ENCODE measurements around the gene CALM3. TPM values are rescaled to one million over a fixed set of nuclear protein-coding genes. Genes with fewer than 3 reads are reported as not detected.
A peak's percentile ranks its signal among the peaks of the same experiment; 100 is the strongest.

The CALM3 gene
- polyA plus RNA-seq, 1 of the 3 experiments (the other 2 are of a cell fraction) = 495 TPM

- Histone ChIP-seq H3F3A (replicated peaks; ENCODE audit: insufficient read depth) (peaks cover 4% of the 10 kb centered on the region), H3K9me2 (no peaks in the 10 kb centered on the region), H2AFZ (ENCODE audit: low read depth) (no peak overlapping the region), H3K27ac (ENCODE audit: low read depth in 2 of 2, low read length in 1 of 2) (no peak overlapping the region; a peak in 1 of 4 replicates), H3K36me3 (replicated peaks in 1 of 2; ENCODE audit: control insufficient read depth in 1 of 2, insufficient read depth in 2 of 2, low read length in 1 of 2) (peaks cover 19 to 53% of the 10 kb centered on the region in 2 experiments), H3K4me1 (ENCODE audit: control insufficient read depth in 1 of 2, insufficient read depth in 2 of 2, low read depth in 1 of 2, low read length in 1 of 2) (peaks cover 8 to 36% of the 10 kb centered on the region in 2 experiments), H3K4me3 (ENCODE audit: low read depth in 2 of 2, low read length in 1 of 2) (no peak overlapping the region; a peak in 1 of 4 replicates), H3K9ac (no peak overlapping the region), H4K20me1 (ENCODE audit: insufficient read depth) (peaks cover 24% of the 10 kb centered on the region), H3K27me3 (ENCODE audit: insufficient read depth) (no peaks in the 10 kb centered on the region), H3K4me2 (no peak overlapping the region), H3K9me3 (no peaks in the 10 kb centered on the region), H3K79me2 (ENCODE audit: insufficient read depth) (peaks cover 31% of the 10 kb centered on the region)
- WGBS (ENCODE audit: low lambda C conversion rate) = 88% methylated on average over 21 of the region's 27 CpGs
- ChIA-PET CTCF (interaction anchor here (0.6 to 23.7 kb wide), 2 partner anchors 55 to 118 kb away, joined by 3 to 471 read pairs; partner anchors contain the start of gene DACT3), POLR2A (interaction anchor here (2.7 kb wide), 1 partner anchor 22 kb away, joined by 8 read pairs; no protein-coding TSS in a partner anchor)
- peak; percentile 5 for DNase-seq
- TF ChIP-seq, protein P1, sequence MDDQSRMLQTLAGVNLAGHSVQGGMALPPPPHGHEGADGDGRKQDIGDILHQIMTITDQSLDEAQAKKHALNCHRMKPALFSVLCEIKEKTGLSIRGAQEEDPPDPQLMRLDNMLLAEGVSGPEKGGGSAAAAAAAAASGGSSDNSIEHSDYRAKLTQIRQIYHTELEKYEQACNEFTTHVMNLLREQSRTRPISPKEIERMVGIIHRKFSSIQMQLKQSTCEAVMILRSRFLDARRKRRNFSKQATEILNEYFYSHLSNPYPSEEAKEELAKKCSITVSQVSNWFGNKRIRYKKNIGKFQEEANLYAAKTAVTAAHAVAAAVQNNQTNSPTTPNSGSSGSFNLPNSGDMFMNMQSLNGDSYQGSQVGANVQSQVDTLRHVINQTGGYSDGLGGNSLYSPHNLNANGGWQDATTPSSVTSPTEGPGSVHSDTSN (IDR thresholded peaks at IDR 0.05) = no peak
- no peak for TF ChIP-seq RAD21 (IDR thresholded peaks at IDR 0.05; ENCODE audit: low read length)
- TF ChIP-seq JUND (IDR thresholded peaks at IDR 0.05) = no peak
- TF ChIP-seq, protein P2, sequence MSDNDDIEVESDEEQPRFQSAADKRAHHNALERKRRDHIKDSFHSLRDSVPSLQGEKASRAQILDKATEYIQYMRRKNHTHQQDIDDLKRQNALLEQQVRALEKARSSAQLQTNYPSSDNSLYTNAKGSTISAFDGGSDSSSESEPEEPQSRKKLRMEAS (IDR thresholded peaks at IDR 0.05; ENCODE audit: low read depth) = no peak
- TF ChIP-seq NRF1 (IDR thresholded peaks at IDR 0.05; ENCODE audit: low read depth, low read length) = no peak
- TF ChIP-seq GATA2 (CRISPR knock-in tag; IDR thresholded peaks at IDR 0.05) = no peak
- TF ChIP-seq RFX5 (IDR thresholded peaks at IDR 0.05; ENCODE audit: low read length) = no peak
- no peak for TF ChIP-seq SIN3A (IDR thresholded peaks at IDR 0.05; ENCODE audit: borderline replicate concordance, low read depth, low read length)
- TF ChIP-seq MXI1 (IDR thresholded peaks at IDR 0.05; ENCODE audit: low read depth, low read length) = no peak
- no peak for TF ChIP-seq MEF2A (IDR thresholded peaks at IDR 0.05; ENCODE audit: borderline replicate concordance, low read depth)
- no peak for TF ChIP-seq SMC3 (IDR thresholded peaks at IDR 0.05; ENCODE audit: low read depth, low read length)
- no peak for TF ChIP-seq CHD2 (IDR thresholded peaks at IDR 0.05; ENCODE audit: low read length, partially characterized antibody)
- no peak for TF ChIP-seq FOXM1 (IDR thresholded peaks at IDR 0.05; ENCODE audit: low read depth)
- TF ChIP-seq EP300 (IDR thresholded peaks at IDR 0.05; ENCODE audit: borderline replicate concordance in 1 of 2, low read depth in 1 of 2, low read length in 1 of 2) = no peak
- TF ChIP-seq, protein P3, sequence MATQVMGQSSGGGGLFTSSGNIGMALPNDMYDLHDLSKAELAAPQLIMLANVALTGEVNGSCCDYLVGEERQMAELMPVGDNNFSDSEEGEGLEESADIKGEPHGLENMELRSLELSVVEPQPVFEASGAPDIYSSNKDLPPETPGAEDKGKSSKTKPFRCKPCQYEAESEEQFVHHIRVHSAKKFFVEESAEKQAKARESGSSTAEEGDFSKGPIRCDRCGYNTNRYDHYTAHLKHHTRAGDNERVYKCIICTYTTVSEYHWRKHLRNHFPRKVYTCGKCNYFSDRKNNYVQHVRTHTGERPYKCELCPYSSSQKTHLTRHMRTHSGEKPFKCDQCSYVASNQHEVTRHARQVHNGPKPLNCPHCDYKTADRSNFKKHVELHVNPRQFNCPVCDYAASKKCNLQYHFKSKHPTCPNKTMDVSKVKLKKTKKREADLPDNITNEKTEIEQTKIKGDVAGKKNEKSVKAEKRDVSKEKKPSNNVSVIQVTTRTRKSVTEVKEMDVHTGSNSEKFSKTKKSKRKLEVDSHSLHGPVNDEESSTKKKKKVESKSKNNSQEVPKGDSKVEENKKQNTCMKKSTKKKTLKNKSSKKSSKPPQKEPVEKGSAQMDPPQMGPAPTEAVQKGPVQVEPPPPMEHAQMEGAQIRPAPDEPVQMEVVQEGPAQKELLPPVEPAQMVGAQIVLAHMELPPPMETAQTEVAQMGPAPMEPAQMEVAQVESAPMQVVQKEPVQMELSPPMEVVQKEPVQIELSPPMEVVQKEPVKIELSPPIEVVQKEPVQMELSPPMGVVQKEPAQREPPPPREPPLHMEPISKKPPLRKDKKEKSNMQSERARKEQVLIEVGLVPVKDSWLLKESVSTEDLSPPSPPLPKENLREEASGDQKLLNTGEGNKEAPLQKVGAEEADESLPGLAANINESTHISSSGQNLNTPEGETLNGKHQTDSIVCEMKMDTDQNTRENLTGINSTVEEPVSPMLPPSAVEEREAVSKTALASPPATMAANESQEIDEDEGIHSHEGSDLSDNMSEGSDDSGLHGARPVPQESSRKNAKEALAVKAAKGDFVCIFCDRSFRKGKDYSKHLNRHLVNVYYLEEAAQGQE (IDR thresholded peaks at IDR 0.05; ENCODE audit: low read depth, low read length) = no peak
- no peak for TF ChIP-seq TEAD4 (IDR thresholded peaks at IDR 0.05; ENCODE audit: borderline replicate concordance, insufficient read depth)
- no peak for TF ChIP-seq TAF1 (IDR thresholded peaks at IDR 0.05; ENCODE audit: borderline replicate concordance, low read depth, low read length)
- TF ChIP-seq, protein P4, sequence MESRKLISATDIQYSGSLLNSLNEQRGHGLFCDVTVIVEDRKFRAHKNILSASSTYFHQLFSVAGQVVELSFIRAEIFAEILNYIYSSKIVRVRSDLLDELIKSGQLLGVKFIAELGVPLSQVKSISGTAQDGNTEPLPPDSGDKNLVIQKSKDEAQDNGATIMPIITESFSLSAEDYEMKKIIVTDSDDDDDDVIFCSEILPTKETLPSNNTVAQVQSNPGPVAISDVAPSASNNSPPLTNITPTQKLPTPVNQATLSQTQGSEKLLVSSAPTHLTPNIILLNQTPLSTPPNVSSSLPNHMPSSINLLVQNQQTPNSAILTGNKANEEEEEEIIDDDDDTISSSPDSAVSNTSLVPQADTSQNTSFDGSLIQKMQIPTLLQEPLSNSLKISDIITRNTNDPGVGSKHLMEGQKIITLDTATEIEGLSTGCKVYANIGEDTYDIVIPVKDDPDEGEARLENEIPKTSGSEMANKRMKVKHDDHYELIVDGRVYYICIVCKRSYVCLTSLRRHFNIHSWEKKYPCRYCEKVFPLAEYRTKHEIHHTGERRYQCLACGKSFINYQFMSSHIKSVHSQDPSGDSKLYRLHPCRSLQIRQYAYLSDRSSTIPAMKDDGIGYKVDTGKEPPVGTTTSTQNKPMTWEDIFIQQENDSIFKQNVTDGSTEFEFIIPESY (IDR thresholded peaks at IDR 0.05; ENCODE audit: borderline replicate concordance, low read depth) = no peak
Measured at GRCh38 chr19:46608581-46609345, 7.6 kb downstream of the CALM3 start.
